HL-60 (cell line): Measurements from ENCODE around the gene PELI2.

ENCODE experiments used
- CTCF ChIP-seq: IDR thresholded peaks from one replicate; pipeline ENCODE4 v1.5.1; 2011; ENCODE audit warnings: low read length, control low read depth, inconsistent platforms; ENCODE audit not compliant: insufficient read depth
- GABPA ChIP-seq: IDR thresholded peaks from 2 replicates; pipeline ENCODE4 v1.6.1; 2012; ENCODE audit warnings: low read depth
- POLR2AphosphoS5 ChIP-seq: IDR thresholded peaks from 2 replicates; pipeline ENCODE4 v1.6.1; 2012; ENCODE audit warnings: low read depth
- REST ChIP-seq: IDR thresholded peaks from 2 replicates; pipeline ENCODE4 v1.6.1; 2012; ENCODE audit warnings: low read depth; ENCODE audit not compliant: insufficient replicate concordance
- SPI1 ChIP-seq: IDR thresholded peaks from 2 replicates; pipeline ENCODE4 v1.6.1; 2012; ENCODE audit warnings: low read depth, mild to moderate bottlenecking, borderline replicate concordance

- TF ChIP-seq CTCF = no peak
- TF ChIP-seq SPI1 = no peak
- TF ChIP-seq POLR2AphosphoS5 = no peak
- TF ChIP-seq REST = no peak
- no peak for TF ChIP-seq GABPA
Observed at GRCh38 chr14:56241461-56241860, 123.2 kb downstream of the PELI2 start.
